Neuronal stem cell (in vitro differentiated cells): ENCODE measurements around the gene BAZ2B.

Source experiments
- DNase-seq: peaks from one replicate; pipeline ENCODE4 v3.0.0-alpha.2; 2013; ENCODE audit warnings: low spot score
- H2AFZ ChIP-seq: one replicate; pipeline ENCODE4 v1.6.1; 2013; ENCODE audit warnings: mild to moderate bottlenecking, low read length, inconsistent platforms
- H2AK5ac ChIP-seq: 2 replicates; pipeline ENCODE4 v1.6.1; 2013; ENCODE audit warnings: low read depth, mild to moderate bottlenecking, inconsistent platforms, low read length, moderate library complexity, mixed read lengths
- H2BK120ac ChIP-seq: 2 replicates; pipeline ENCODE4 v1.6.1; 2013; ENCODE audit warnings: low read depth, mild to moderate bottlenecking, inconsistent platforms, low read length, moderate library complexity, mixed read lengths
- H2BK12ac ChIP-seq: one replicate; pipeline ENCODE4 v1.6.1; 2013; ENCODE audit warnings: low read length, inconsistent platforms
- H2BK15ac ChIP-seq: 2 replicates; pipeline ENCODE4 v1.6.1; 2013; ENCODE audit warnings: mild to moderate bottlenecking, low read length, inconsistent platforms, mixed read lengths
- H2BK5ac ChIP-seq: one replicate; pipeline ENCODE4 v1.6.1; 2013; ENCODE audit warnings: inconsistent platforms, mild to moderate bottlenecking, low read length, moderate library complexity
- H3K14ac ChIP-seq: one replicate; pipeline ENCODE4 v1.6.1; 2013; ENCODE audit warnings: low read length, inconsistent platforms
- H3K18ac ChIP-seq: 2 replicates; pipeline ENCODE4 v1.6.1; 2013; ENCODE audit warnings: low read length, inconsistent platforms
- H3K23ac ChIP-seq: 2 replicates; pipeline ENCODE4 v1.6.1; 2013; ENCODE audit warnings: low read depth, mild to moderate bottlenecking, mixed read lengths, low read length, inconsistent platforms; ENCODE audit not compliant: poor library complexity
- H3K27ac ChIP-seq: replicated peaks from 3 replicates; pipeline ENCODE4 v1.5.1; 2013; ENCODE audit warnings: low read length, inconsistent platforms
- H3K27me3 ChIP-seq, 3 experiments: 2 replicates each; pipeline ENCODE4 v1.6.1; 2013; ENCODE audit warnings: low read length in 3 of 3, mild to moderate bottlenecking in 2 of 3, inconsistent platforms in 1 of 3, low read depth in 1 of 3, mixed read lengths in 1 of 3, moderate library complexity in 1 of 3; ENCODE audit not compliant: control insufficient read depth in 3 of 3, insufficient read depth in 3 of 3
- H3K36me3 ChIP-seq, 2 donors: replicated peaks in 1 of 2; 2 replicates each; pipeline ENCODE4 v1.6.1; 2013; ENCODE audit warnings: low read length in 2 of 2; ENCODE audit not compliant: control insufficient read depth in 2 of 2, insufficient read depth in 2 of 2
- H3K4ac ChIP-seq: 2 replicates; pipeline ENCODE4 v1.6.1; 2013; ENCODE audit warnings: inconsistent platforms, mild to moderate bottlenecking, low read length, moderate library complexity
- H3K4me1 ChIP-seq, 2 donors: 1 replicate in 1 of 2; 2 replicates in 1 of 2; pipeline ENCODE4 v1.6.1; 2013; ENCODE audit warnings: low read length in 2 of 2, low read depth in 1 of 2; ENCODE audit not compliant: control insufficient read depth in 2 of 2, insufficient read depth in 1 of 2
- H3K4me2 ChIP-seq: one replicate; pipeline ENCODE4 v1.6.1; 2013; ENCODE audit warnings: mild to moderate bottlenecking, low read length, inconsistent platforms; ENCODE audit not compliant: insufficient read depth, poor library complexity, severe bottlenecking
- H3K4me3 ChIP-seq, 2 donors: 2 replicates each; pipeline ENCODE4 v1.5.1; 2013; ENCODE audit warnings: low read length in 2 of 2, mild to moderate bottlenecking in 2 of 2, inconsistent platforms in 1 of 2, moderate library complexity in 1 of 2
- H3K79me1 ChIP-seq: one replicate; pipeline ENCODE4 v1.6.1; 2013; ENCODE audit warnings: low read depth, mild to moderate bottlenecking, inconsistent platforms, low read length, moderate library complexity
- H3K9ac ChIP-seq: one replicate; pipeline ENCODE4 v1.6.1; 2013; ENCODE audit warnings: mild to moderate bottlenecking, low read depth, low read length, inconsistent platforms; ENCODE audit not compliant: poor library complexity
- H3K9me3 ChIP-seq, 2 donors: replicated peaks in 1 of 2; 2 replicates each; pipeline versions ENCODE3 to v1.6.1; 2013; ENCODE audit warnings: low read length in 2 of 2, mild to moderate bottlenecking in 2 of 2, inconsistent platforms in 1 of 2, low read depth in 1 of 2, mixed read lengths in 1 of 2, moderate library complexity in 1 of 2; ENCODE audit not compliant: control insufficient read depth in 2 of 2, insufficient read depth in 1 of 2
- H4K8ac ChIP-seq: one replicate; pipeline ENCODE4 v1.6.1; 2013; ENCODE audit warnings: low read depth, mild to moderate bottlenecking, inconsistent platforms, low read length, moderate library complexity
- H4K91ac ChIP-seq: one replicate; pipeline ENCODE4 v1.6.1; 2013; ENCODE audit warnings: low read length, low read depth, mild to moderate bottlenecking, inconsistent platforms; ENCODE audit not compliant: poor library complexity
- WGBS, 2 donors: extraction: QIAGEN DNeasy Blood & Tissue Kit; methylation state at CpG; one replicate each; pipeline ENCODE4 v1.1.7; 2013; ENCODE audit warnings: missing lambda C conversion rate in 2 of 2, mixed read lengths in 1 of 2; ENCODE audit not compliant: insufficient read length in 2 of 2, insufficient replicate concordance in 1 of 2; ENCODE audit errors: extremely low coverage in 2 of 2; 5-methylcytosine and 5-hydroxymethylcytosine counted together

BAZ2B gene

DNA sequence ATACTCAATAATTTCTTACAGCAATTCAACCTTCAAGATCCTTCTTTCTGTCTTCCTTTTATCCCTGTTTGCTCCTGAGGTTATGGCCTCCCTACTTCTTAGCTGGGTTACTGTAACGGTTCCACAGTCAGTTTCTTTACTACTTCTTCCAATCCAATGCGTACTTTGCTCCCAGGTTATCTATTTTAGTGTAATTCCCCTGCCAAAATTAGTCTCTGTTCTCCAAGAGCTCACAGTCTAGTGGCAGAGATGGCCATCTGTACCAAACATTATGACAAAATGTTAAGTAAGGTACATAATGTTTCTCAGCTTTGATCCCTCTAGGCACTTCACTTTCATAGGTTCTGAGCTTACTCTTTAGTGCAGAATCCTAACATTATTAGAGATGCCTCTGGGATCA, 244.8 kb downstream of the BAZ2B start:
- Histone ChIP-seq H2BK15ac (no peak overlapping the region), H3K9me3 (peaks cover 0 to 5% of the 10 kb centered on the region in 2 donors), H3K4me2 (no peak overlapping the region), H3K36me3 (peaks cover 9 to 85% of the 10 kb centered on the region in 2 donors), H2BK120ac (no peak overlapping the region), H3K27me3 (no peaks in the 10 kb centered on the region), H4K8ac (no peak overlapping the region), H2BK5ac (no peak overlapping the region), H3K4me1 (no peaks in the 10 kb centered on the region), H2AK5ac (no peak overlapping the region), H3K4me3 (no peak overlapping the region), H4K91ac (no peak overlapping the region), H3K23ac (no peak overlapping the region), H3K18ac (no peak overlapping the region), H2AFZ (no peak overlapping the region), H3K27ac (no peak overlapping the region), H3K14ac (no peak overlapping the region), H2BK12ac (no peak overlapping the region), H3K79me1 (no peaks in the 10 kb centered on the region), H3K4ac (no peak overlapping the region), H3K9ac (no peak overlapping the region)
- DNase-seq, result no peak
- WGBS, 2 donors, result no CpG with 5 or more reads among the region's 2 CpGs

DNA sequence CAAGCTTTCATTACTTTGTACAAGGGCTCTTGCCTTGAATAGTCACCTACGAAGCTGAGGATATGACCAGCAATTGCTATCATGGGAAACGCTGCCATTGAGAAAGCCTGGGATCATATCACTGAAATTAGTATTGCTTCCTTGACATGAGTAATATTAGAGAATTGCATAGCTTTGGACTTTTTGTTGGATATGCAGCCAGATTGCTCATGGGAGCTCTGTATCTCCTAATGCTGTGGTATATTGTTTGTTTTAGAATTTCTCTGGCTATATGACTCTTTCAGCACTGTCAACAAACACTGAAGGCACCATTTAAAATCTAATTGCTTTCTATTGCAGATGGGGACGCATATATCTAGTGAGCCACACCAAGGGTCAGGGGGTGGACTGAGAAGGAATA, 249.8 kb downstream of the BAZ2B start:
- Histone ChIP-seq H3K18ac (no peak overlapping the region), H3K4ac (no peak overlapping the region), H2BK15ac (no peak overlapping the region), H3K27me3 (no peaks in the 10 kb centered on the region), H3K4me2 (no peak overlapping the region), H3K27ac (no peak overlapping the region), H2AK5ac (no peak overlapping the region), H3K4me1 (no peaks in the 10 kb centered on the region), H3K79me1 (no peaks in the 10 kb centered on the region), H3K4me3 (no peak overlapping the region), H3K36me3 (peaks cover 24 to 93% of the 10 kb centered on the region in 2 donors), H3K9me3 (peaks cover 4 to 8% of the 10 kb centered on the region in 2 donors), H2AFZ (no peak overlapping the region), H2BK120ac (no peak overlapping the region), H3K9ac (no peak overlapping the region), H4K8ac (no peak overlapping the region), H3K14ac (no peak overlapping the region), H2BK5ac (no peak overlapping the region), H3K23ac (no peak overlapping the region), H2BK12ac (no peak overlapping the region), H4K91ac (no peak overlapping the region)
- DNase-seq, result no peak
- no CpG with 5 or more reads among the region's 3 CpGs for WGBS, 2 donors

GRCh38 chr2:159362816-159363251, 253.5 kb downstream of the BAZ2B start:
- Histone ChIP-seq H3K4me2 (no peak overlapping the region), H3K9me3 (peaks cover 4 to 8% of the 10 kb centered on the region in 2 donors), H3K4ac (no peak overlapping the region), H3K18ac (no peak overlapping the region), H2BK12ac (no peak overlapping the region), H3K4me1 (no peaks in the 10 kb centered on the region), H3K27me3 (no peaks in the 10 kb centered on the region), H2BK15ac (no peak overlapping the region), H3K4me3 (no peak overlapping the region), H3K23ac (no peak overlapping the region), H3K36me3 (peaks cover 18 to 61% of the 10 kb centered on the region in 2 donors), H3K27ac (no peak overlapping the region), H3K9ac (no peak overlapping the region), H2AFZ (no peak overlapping the region), H2AK5ac (no peak overlapping the region), H4K91ac (no peak overlapping the region), H2BK5ac (no peak overlapping the region), H2BK120ac (no peak overlapping the region), H4K8ac (no peak overlapping the region), H3K14ac (no peak overlapping the region), H3K79me1 (no peaks in the 10 kb centered on the region)
- no CpG with 5 or more reads among the region's 2 CpGs for WGBS, 2 donors
- DNase-seq, result no peak

DNA sequence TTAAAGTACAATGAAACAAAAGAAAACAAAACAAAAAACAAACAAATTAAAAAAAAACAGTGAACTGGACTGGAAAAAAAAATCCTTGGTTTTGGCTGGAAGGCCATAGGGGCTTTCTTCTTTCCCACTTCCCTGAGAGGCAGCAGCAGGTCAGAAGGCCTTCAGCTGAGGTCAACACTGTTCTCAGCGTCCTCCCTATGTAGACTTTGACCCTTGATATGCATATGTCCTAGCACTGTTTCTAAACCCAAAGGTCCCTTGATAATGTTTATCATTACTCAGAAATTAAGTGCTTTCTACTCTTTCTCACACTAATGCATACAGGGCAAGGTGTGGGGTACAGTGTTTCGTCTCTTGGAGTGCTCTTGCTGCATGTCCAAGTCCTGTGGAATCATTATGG, 254.3 kb downstream of the BAZ2B start:
- H3K23ac ChIP-seq, result no peak overlapping the region
- H3K36me3 ChIP-seq, result peaks cover 18 to 57% of the 10 kb centered on the region in 2 donors
- peaks cover 4 to 8% of the 10 kb centered on the region in 2 donors for H3K9me3 ChIP-seq
- H2BK120ac ChIP-seq, result no peak overlapping the region
- H3K9ac ChIP-seq, result no peak overlapping the region
- no peak overlapping the region for H3K27ac ChIP-seq
- no peak overlapping the region for H3K4me2 ChIP-seq
- no peak overlapping the region for H4K91ac ChIP-seq
- no peaks in the 10 kb centered on the region for H3K79me1 ChIP-seq
- no peak overlapping the region for H3K4me3 ChIP-seq
- H2BK5ac ChIP-seq, result no peak overlapping the region
- WGBS, 2 donors, result no CpG with 5 or more reads among the region's 2 CpGs
- no peak overlapping the region for H4K8ac ChIP-seq
- H3K4ac ChIP-seq, result no peak overlapping the region
- no peak overlapping the region for H2AFZ ChIP-seq
- DNase-seq, result no peak
- H2BK15ac ChIP-seq, result no peak overlapping the region
- H2AK5ac ChIP-seq, result no peak overlapping the region
- H3K18ac ChIP-seq, result no peak overlapping the region
- H3K14ac ChIP-seq, result no peak overlapping the region
- H3K4me1 ChIP-seq, result no peaks in the 10 kb centered on the region
- H2BK12ac ChIP-seq, result no peak overlapping the region
- H3K27me3 ChIP-seq, result no peaks in the 10 kb centered on the region
